Colonic mucosa (tissue), 4 donors: ENCODE results near the gene PIGP. TPM values are rescaled to one million over a fixed set of nuclear protein-coding genes. Genes with fewer than 3 reads are reported as not detected.
"Not testable (repeated sequence)": the region's sequence is repeated elsewhere in the genome, so short reads cannot be mapped to it uniquely, and the experiment has no call there.

Experiments
- DNase-seq: peaks from one replicate; pipeline ENCODE4 v3.0.0-alpha.2; 2020
- H3K27ac ChIP-seq: fragments of 200-600 bp; one replicate; pipeline ENCODE4 v1.8.0; 2021
- H3K27me3 ChIP-seq: fragments of 200-600 bp; one replicate; pipeline ENCODE4 v1.8.0; 2021
- H3K36me3 ChIP-seq: fragments of 200-600 bp; one replicate; pipeline ENCODE4 v1.8.0; 2021
- H3K4me1 ChIP-seq: fragments of 200-600 bp; one replicate; pipeline ENCODE4 v1.8.0; 2021; ENCODE audit warnings: mild to moderate bottlenecking
- H3K4me3 ChIP-seq: fragments of 200-600 bp; one replicate; pipeline ENCODE4 v1.8.0; 2021
- H3K9ac ChIP-seq, 2 donors: one replicate each; pipeline ENCODE4 v1.7.0; 2013; ENCODE audit warnings: control low read depth in 2 of 2, low read depth in 2 of 2, low read length in 2 of 2
- H3K9me3 ChIP-seq: fragments of 200-600 bp; one replicate; pipeline ENCODE4 v1.8.0; 2021
- CTCF ChIP-seq: fragments of 200-600 bp; IDR thresholded peaks from one replicate; pipeline ENCODE4 v1.8.0; 2022; ENCODE audit warnings: antibody characterized with exemption, mild to moderate bottlenecking
- intact Hi-C: fragments of 100-400 bp; cut with DNase I; formaldehyde crosslinking; loops from one replicate; pipeline ENCODE4 v1.14.1; 2022
- total RNA-seq, 2 donors: library from RNA; stranded (reverse); fragmentation: NEBNext Ultra II Directional in 1 of 2; extraction: Animal tissue kit (Norgen Biotek cat#: 25700) in 1 of 2; gene quantifications; one replicate each; pipeline ENCODE4 v1.2.1, GENCODE V29; 2021
- donor health status: healthy.
- donor health status: DM: no; HTN: no; CAD: no.
- donor health status: DM: no; HTN: no; CAD: no.

The PIGP gene
- total RNA-seq, 2 donors from 2014 or later = 19.8 to 28.8 TPM

GRCh38 chr21:37041706-37042271 is 31.1 kb downstream of the PIGP start:
- Histone ChIP-seq H3K4me1 (no peaks in the 10 kb centered on the region), H3K27me3 (no peaks in the 10 kb centered on the region), H3K9me3 (no peaks in the 10 kb centered on the region), H3K4me3 (no peak overlapping the region), H3K27ac (no peak overlapping the region), H3K9ac (no peak overlapping the region), H3K36me3 (no peaks in the 10 kb centered on the region)
- DNase-seq = no peak
- intact Hi-C loops = no loop called here
- TF ChIP-seq CTCF = no peak

GRCh38 chr21:37040212-37040611 is 32.7 kb downstream of the PIGP start:
- no peaks in the 10 kb centered on the region for H3K36me3 ChIP-seq
- no peak for DNase-seq
- H3K27ac ChIP-seq = no peak overlapping the region
- intact Hi-C loops = no loop called here
- no peaks in the 10 kb centered on the region for H3K27me3 ChIP-seq
- H3K4me1 ChIP-seq = no peaks in the 10 kb centered on the region
- H3K4me3 ChIP-seq = no peak overlapping the region
- H3K9me3 ChIP-seq = no peaks in the 10 kb centered on the region
- H3K9ac ChIP-seq = no peak overlapping the region
- TF ChIP-seq CTCF = no peak

- Histone ChIP-seq H3K27me3 (no peaks in the 10 kb centered on the region), H3K9me3 (no peaks in the 10 kb centered on the region), H3K4me1 (no peaks in the 10 kb centered on the region), H3K36me3 (no peaks in the 10 kb centered on the region), H3K27ac (no peak overlapping the region), H3K4me3 (no peak overlapping the region), H3K9ac (no peak overlapping the region)
- no peak for TF ChIP-seq CTCF
- DNase-seq = no peak
- intact Hi-C loops = no loop called here
Measured at GRCh38 chr21:37039411-37040075, 33.3 kb downstream of the PIGP start.

DNA sequence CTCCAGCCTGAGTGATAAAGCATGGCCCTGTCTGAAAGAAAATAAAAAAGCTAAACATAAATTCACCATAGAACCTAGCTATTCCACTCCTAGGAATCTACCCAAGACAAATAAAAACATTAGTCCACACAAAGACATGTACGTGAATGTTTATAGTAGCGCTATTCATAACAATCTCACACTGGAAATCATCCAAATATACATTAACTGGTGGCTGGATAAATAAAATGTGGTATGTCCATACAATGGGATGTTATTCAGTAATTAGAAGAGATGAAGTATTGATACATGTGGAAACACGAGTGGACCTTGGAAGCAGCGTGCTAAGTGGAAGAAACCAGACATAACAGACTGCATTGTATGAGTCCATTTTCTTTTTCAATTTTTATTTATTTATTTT is 36.7 kb downstream of the PIGP start:
- no peak for TF ChIP-seq CTCF
- H3K9ac ChIP-seq = no peak overlapping the region
- H3K36me3 ChIP-seq = no peaks in the 10 kb centered on the region
- H3K9me3 ChIP-seq = no peaks in the 10 kb centered on the region
- H3K27ac ChIP-seq = no peak overlapping the region
- no peak overlapping the region for H3K4me3 ChIP-seq
- intact Hi-C loops = no loop called here
- H3K27me3 ChIP-seq = no peaks in the 10 kb centered on the region
- no peaks in the 10 kb centered on the region for H3K4me1 ChIP-seq
- DNase-seq = no peak

- DNase-seq, H3K9ac ChIP-seq, H3K27me3 ChIP-seq, H3K4me3 ChIP-seq, H3K9me3 ChIP-seq, H3K4me1 ChIP-seq, H3K27ac ChIP-seq, intact Hi-C loops, H3K36me3 ChIP-seq: not testable (repeated sequence)
Measured at GRCh38 chr21:37034394-37034793, 38.5 kb downstream of the PIGP start.

DNA sequence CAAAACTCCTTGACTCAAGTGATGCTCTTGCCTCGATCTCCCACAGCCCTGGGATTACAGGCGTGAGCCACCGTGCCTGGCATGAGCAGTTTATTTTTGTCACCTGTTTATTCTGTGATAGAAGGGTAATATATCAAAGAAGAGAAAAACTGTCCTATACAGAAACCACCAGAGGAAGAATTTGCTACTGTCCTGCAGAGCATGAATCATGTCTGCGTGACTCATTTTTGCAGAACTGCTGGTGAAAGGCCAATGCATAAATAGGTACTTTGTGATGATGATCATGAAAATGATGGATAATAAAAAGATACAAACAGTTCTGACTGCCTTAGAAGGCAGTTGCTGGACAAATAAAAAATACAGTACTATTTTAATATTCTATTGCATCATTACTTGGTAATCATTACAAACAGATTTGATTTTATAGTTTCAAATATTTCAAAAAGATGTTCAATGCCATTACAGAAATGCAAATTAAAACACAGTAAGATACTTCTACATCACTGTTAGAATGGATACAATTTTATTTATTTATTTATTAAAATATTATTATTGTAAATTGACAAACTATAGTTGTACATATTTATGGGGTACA is 39.9 kb downstream of the PIGP start:
- Histone ChIP-seq H3K27ac (no peak overlapping the region), H3K27me3 (no peaks in the 10 kb centered on the region), H3K9me3 (no peaks in the 10 kb centered on the region), H3K9ac (no peak overlapping the region), H3K36me3 (no peaks in the 10 kb centered on the region), H3K4me3 (no peak overlapping the region), H3K4me1 (no peaks in the 10 kb centered on the region)
- no peak for TF ChIP-seq CTCF
- DNase-seq = no peak
- intact Hi-C loops = no loop called here
